HG02885 (cell line): ENCODE data around the gene TNRC6B.
"Not testable (repeated sequence)": the region's sequence is repeated elsewhere in the genome, so short reads cannot be mapped to it uniquely, and the experiment has no call there.

Source experiments
- ATAC-seq: cut with Tn5 transposase; IDR thresholded peaks from one replicate; pipeline ENCODE4 v1.9.1; 2021; ENCODE audit warnings: mild to moderate bottlenecking; ENCODE audit not compliant: unreplicated experiment, poor library complexity

TNRC6B gene, protein sequence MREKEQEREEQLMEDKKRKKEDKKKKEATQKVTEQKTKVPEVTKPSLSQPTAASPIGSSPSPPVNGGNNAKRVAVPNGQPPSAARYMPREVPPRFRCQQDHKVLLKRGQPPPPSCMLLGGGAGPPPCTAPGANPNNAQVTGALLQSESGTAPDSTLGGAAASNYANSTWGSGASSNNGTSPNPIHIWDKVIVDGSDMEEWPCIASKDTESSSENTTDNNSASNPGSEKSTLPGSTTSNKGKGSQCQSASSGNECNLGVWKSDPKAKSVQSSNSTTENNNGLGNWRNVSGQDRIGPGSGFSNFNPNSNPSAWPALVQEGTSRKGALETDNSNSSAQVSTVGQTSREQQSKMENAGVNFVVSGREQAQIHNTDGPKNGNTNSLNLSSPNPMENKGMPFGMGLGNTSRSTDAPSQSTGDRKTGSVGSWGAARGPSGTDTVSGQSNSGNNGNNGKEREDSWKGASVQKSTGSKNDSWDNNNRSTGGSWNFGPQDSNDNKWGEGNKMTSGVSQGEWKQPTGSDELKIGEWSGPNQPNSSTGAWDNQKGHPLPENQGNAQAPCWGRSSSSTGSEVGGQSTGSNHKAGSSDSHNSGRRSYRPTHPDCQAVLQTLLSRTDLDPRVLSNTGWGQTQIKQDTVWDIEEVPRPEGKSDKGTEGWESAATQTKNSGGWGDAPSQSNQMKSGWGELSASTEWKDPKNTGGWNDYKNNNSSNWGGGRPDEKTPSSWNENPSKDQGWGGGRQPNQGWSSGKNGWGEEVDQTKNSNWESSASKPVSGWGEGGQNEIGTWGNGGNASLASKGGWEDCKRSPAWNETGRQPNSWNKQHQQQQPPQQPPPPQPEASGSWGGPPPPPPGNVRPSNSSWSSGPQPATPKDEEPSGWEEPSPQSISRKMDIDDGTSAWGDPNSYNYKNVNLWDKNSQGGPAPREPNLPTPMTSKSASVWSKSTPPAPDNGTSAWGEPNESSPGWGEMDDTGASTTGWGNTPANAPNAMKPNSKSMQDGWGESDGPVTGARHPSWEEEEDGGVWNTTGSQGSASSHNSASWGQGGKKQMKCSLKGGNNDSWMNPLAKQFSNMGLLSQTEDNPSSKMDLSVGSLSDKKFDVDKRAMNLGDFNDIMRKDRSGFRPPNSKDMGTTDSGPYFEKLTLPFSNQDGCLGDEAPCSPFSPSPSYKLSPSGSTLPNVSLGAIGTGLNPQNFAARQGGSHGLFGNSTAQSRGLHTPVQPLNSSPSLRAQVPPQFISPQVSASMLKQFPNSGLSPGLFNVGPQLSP (N-terminal part only)

DNA sequence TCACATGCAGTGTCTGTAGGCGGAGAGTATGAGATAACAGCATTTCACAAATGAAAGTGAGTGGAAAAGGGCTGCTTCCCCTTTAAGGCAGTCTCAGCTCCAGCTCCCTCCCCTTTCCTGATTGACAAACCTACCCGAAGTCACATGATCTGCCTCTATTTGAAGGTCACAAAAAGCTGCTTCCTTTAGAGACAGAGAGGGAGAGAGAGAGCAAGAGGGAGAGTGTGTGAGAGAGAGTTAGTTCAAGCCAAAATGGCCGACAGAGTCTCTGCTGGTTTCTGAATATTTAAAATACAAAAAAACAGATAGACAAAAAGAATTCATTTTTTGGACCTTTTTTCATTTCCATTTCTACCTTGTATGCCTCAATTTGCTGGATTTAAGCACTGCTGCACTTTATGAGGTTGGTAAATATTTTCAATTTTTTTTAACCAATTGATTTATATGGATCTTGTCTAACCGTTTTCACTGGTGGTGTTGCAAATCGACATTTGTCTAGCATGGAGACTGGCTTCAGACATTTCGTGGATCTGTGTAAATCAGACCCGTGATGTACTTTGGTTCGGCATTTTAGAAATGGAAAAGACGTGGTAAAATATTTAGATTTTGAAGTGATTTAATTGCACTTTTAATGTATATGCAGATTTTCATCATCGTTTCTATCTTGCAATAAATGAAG is at the start of gene TNRC6B:
TNRC6B (plus strand) TSS at position 188 of the 679 bp plus-strand sequence; CDS start at position 399, 211 bp downstream.
- peak; percentile 85 for ATAC-seq

DNA sequence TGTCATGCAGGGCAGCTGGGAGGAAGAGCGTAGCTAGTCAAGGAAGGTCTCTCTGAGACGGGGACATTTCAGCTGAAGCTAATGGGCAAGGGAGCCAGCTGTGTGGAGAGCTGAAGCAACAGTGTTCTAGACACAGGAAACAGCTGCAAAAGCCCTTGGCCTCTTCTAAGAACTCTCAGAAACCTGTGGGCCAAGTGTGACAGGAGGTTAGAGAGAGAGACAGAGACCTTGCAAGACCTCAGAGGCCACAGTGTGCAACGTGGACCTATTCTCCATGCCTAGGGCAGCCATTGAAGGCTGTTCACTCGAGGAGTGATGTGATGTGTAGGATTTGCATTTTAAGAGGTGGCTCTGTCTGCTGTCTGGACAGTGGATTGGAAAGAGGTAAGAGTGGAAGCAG is 48.7 kb upstream of the TNRC6B start:
- ATAC-seq: no peak

DNA sequence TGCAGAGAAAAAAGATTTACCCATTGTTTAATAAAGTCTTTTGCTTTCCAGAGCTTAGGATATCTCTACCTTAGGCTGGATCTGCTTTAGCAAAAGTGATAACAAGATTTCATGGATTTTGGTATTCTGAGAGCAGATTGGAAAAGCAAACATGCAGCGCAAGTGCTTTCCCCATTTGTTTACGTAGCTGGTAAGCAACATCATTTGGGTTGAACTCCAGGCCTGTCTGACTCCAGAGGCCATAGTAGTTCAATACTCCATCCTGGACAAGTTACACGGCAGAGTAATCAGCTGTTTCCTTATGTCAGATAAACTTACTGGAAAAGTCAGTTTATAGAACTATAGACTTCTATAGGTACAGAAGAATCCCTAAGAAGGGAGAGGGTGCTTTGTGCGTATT is 40.6 kb upstream of the TNRC6B start:
- ATAC-seq: no peak

DNA sequence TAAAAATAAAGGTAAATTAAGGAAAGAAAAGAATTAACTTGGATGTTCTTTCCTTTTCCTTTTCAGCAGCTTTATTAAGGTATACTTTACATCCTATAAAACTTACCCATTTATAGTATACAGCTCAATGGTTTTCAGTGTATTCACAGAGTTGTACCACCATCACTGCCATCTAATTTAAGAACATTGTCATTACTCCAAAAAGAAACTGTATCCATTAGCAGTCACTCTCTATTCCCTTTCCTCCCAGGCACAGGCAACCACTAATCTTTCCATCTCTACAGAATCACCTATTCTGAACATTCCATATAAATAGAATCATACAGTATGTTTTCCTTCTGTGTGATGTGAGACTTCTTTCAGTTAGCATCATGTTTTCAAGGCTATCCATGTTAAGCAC is 38.9 kb upstream of the TNRC6B start:
- no peak for ATAC-seq

DNA sequence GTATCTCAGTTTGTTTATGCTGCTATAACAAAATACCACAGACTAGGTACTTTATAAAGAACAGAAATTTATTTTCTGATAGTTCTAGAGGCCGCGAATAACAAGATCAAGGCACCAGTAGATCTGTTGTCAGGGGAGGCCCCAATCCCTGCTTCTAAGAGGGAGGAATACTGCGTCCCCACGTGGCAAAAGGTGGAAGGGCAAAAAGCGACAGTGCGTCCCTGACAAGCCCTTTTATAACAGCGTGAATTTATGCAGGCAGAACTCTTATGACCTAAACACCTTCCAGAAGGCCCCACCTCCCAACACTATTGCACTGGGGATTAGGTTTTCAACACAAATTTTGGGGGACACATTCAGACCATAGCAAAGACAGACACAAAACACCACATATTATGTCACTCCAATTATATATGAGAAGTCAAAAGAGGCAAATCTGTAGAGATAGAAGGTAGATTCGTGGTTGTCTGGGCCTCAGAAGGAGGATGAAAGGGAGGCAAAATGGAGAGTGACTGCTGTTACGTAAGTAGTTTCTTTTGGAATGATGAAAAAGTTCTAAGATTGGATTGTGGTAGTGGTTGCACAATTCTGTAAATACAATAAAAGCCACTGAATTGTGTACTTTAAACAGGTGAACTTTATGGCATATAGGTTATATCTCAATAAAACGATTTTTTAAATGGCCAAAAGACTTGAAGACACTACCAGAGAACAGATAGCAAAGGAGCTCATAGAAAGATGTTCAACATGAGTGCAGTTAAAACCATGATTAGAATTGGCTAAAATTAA is 30.1 kb upstream of the TNRC6B start:
- no peak for ATAC-seq

DNA sequence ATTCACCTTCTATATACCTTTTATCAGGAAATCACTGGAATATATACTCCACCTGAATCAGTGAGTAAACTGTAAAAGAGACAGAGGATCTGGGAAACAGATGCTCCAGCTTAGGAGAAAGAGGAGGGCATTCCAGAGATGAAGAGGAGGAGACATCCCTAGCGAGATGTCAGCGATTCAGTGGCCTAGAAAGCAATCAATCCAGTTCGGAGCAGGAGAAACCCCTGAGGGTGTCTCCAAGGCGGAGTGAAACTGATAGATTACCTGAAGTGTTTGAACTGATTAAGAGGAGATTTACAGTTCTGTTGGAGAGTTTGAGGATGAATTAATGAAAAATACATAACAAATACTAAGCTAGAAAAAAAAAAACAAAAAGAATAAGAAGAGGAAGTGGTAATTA is 24.5 kb upstream of the TNRC6B start:
- no peak for ATAC-seq

DNA sequence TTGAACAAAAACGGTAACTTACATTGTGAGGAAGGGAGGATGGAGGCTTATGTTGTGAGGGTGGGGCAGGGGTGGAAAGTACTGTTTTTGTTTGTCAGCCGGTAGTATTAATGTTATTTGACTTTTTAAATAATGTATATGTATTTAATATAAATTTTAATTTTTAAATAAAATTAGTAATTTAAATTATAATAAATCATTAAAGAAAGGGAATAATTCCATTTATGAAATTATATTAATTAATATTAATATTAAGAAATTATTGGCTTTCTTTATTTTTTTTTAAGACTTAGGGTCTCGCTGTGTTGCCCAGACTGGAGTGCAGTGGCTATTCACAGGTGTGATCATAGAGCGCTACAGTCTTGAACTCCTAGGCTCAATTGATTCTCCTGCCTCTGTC is 24.0 kb upstream of the TNRC6B start:
- ATAC-seq: no peak

DNA sequence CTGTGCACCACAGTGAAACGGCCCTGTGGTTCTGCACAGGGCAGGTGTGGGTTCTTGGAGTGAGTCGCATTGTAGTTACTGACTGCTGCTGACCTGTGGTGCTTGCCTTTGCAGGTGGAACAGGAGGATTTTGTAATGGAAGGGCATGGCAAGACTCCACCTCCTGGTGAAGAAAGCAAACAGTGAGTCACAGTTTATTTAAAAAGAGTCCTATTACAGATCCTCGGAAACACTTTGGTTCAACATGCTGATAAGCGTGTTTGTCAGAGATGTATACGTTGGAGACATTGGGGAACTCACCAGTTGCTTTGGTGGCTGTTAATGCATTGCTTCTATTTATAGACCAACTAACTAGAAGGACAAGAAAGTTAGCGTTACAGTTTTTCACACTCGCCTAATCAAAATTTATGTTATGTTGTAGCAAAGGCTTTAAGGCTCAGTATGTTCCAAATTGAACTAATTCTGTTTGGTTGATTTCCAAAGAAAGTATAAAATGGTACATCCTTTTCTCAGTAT is 21.7 kb upstream of the TNRC6B start:
- ATAC-seq: no peak

DNA sequence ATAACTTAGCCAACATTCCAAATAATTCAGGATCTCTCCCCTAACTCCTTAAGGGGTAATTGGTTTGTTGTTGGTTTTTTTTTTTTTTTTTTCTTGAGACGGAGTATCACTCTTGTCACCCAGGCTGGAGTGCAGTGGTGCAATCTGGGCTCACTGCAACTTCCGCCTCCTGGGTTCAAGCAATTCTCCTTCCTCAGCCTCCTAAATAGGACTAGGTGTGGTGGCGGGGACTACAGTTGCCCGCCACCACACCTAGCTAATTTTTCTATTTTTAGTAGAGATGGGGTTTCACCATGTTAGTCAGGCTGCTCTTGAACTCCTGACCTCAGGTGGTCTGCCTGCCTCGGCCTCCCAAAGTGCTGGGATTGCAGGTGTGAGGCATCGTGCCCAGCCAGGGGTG is 21.0 kb upstream of the TNRC6B start:
- not testable (repeated sequence) for ATAC-seq

DNA sequence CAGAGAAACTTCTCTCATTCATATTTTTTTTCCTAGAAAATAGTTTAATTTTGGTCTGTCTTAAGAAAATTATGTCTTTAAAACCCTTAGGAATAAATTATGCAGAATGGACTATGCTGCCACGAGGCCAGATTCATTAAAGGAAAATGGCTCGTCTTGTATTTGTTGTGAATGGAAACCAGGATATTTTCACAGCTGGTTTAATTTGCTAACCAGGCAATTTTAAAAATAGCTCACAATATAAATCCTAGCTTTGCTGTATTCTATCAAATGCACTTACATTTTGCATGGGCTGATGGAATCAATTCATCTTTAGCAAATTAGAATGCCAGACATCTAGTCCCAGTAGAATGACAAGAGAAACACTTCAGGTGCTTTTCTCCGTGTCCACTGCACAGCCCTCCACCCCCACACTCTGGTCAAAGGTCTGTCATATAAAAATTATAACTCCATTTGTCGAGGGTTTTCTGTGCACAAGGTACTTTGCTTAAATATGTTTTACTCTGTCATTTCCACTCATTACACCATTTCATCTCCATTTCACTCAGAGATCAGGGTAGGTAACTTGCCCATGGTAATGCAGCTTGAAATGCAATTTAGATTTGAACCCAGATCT is 20.3 kb upstream of the TNRC6B start:
- no peak for ATAC-seq

DNA sequence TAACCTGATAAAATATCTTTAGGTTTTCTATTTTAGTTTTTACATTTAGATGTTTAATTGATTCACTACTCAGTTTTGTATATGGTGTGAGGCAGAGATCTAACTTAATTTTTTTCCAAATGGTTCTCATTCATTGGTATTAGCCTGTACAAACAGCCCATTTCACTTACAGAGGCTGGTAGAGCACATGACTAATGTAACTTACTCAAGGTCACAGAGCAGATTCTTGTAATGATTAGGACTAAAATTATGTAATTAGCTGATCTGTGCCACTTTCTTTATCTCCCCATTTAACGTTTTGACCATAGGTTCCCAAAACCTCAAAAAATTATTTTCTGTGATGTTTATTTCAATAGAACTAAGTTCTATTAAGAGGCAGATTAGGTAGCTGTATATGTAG is 16.5 kb upstream of the TNRC6B start:
- ATAC-seq: no peak

DNA sequence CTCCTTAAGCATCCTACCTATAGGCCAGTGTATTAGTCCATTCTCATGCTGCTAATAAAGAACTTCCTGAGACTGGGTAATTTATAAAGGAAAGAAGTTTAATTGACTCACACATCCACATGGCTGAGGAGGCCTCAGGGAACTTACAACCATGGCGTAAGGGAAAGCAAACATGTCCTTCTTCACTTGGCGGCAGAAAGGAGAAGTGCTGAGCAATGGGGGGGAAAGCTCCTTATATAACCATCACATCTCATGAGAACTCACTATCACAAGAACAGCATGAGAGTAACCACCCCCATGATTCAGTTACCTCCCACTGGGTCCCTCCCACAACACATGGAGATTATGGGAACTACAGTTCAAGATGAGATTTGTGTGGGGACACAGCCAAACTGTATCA is 12.2 kb upstream of the TNRC6B start:
- ATAC-seq: not testable (repeated sequence)

DNA sequence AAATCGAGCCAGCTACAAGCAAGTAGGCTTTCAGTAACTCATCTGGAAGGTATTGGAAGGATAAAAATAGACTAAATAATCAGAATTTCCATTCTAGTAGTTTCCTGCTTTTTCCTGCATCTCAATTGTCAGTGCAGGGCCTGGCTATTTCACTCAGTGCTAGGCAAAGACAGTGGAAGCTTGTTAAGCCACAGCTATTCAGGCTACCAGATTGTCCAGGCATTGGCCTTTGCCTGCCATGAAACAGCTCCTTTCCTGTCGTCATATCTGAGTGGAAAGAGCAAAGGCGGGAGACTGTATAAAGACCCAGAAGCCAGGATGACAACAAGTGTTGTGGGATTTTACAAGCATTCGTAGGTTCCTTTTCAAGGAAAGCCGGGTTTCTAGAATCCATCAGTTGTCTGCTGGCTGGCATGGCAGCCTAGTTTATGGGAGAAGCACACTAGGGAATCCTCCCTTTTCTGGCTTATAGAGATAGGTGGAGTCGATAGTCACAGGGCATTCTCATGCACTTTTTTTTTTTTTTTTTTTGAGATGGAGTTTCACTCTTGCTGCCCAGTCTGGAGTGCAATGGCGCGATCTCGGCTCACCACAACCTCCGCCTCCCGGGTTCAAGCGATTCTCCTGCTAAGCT is 2.0 kb upstream of the TNRC6B start:
- no peak for ATAC-seq

DNA sequence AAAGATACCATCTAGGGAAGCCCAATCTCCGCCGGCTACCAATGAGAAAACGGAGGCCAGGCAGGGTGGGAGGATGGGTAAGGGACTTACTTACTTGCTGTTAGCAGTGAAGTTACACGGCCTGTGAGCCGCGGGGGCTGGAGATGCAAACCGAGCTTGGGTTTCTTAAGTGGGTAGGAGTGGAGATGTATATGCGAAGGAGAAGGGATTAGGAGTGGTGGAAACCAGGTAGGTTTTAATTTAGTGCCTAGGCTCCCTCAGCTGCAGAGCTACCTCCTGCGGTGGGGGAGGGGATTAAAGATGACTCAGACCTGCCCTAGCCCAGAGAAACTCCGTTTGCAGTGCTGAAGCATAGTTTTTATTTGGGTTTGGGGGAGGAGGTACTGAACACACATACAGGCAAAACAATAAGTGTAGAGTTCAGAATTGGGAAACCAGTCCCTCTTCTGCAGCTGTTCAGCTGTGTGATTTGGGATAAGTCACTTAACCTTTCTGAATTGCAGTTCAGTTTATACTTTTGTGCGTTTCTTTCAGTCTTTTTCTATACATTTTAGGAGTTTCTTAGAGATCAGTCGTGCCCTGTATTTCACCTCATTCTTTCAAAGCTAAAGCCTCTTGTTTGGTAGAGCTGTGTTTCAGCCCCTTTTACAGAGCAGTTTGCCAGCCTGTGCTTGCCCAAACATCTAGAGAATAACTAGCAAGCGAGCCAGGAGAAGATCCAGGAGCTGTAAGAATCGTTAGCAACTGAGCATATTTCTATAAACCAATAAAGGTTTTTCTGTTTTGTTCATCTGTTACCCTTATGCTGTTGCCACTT is 596 bp upstream of the TNRC6B start:
- ATAC-seq: peak; percentile 40

DNA sequence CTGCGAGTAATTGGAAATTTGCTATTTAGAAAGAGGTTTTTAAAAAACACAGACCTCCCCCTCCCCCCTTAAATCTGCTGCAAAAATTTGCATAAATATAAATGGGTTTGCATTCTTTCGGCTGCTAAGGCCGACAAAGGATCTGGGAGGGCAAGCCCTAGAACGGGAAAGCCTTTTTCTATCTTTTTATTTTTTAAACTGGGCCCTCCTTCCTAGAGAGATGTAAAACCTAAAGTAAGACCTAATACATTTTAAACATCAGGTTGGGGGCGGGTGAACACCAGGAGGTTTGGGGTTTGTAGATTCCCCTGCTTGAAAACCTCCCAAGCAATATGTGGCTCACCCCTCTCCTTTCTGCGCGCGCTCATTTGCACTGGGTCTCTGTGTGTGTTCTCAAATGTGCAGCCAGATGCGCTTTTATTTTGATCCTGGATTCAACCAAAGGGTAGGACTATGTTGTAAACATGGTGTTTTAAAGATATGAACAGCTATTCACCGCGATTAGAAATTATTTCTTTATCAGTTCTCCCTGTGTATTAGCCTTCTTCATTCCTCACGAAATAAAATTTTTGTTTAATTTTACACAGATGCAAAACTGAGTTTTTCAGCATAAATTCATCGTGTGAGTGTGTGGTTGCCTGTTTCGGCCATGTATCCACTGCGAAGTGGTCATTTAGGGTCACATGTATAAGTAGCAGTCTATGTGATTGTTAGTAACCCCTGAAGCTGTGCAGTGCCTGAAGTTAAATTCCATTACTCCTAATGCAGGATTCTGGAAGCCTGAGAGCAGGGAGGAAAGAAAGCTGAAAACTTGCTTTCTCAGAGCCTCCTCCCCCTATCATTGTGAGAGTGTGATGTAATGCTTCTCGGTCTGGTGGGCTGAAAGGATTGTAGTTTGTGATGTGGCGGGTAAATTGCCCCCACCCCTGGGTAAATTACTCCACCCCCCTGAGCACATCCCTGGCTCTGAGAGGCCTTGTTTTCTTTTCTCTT is 988 bp downstream of the TNRC6B start:
- ATAC-seq: no peak

DNA sequence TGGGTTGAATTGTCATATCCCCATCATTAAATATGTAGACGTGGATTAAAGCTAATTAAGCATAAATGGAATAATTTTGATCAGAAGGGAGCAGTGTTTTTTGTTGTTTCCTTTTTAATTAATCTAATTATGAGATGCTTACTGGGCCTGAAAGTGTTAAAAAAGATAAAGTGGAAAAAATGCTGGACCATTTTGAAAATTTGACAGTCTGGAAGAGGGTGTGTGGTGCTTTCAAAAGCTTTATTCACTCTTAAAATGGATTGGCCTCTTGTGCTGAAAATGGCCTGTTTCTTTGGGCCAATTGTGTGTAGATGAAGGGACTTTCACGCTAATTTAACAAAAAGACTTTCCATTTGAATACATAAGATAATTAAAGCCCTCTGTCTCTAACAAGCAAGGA is 1.8 kb downstream of the TNRC6B start:
- ATAC-seq: no peak
